HEK293T (cell line): Measurements from ENCODE around the gene HMCN2.
"Not testable (repeated sequence)": the region's sequence is repeated elsewhere in the genome, so short reads cannot be mapped to it uniquely, and the experiment has no call there.

Experiments used
- CTCF ChIA-PET: fragments of 350-600 bp; formaldehyde crosslinking; extraction: SDS; loops from one replicate; lab custom pipeline; 2021; ENCODE audit warnings: antibody characterized with exemption, inconsistent platforms; lab: Yijun Ruan, JAX
- POLR2A ChIA-PET: fragments of 350-600 bp; formaldehyde crosslinking; extraction: SDS; loops from one replicate; lab custom pipeline; 2020; ENCODE audit warnings: antibody characterized with exemption, inconsistent platforms; lab: Yijun Ruan, JAX
- DNase-seq: peaks from one replicate; pipeline ENCODE4 v3.0.0; 2012; ENCODE audit warnings: mixed read lengths; ENCODE audit errors: extremely low spot score
- ARNT ChIP-seq: fragments of 450-650 bp; IDR thresholded peaks from 2 replicates; pipeline ENCODE4 v1.6.1; 2017; ENCODE audit warnings: mild to moderate bottlenecking
- BHLHE40 ChIP-seq: fragments of 450-650 bp; IDR thresholded peaks from 2 replicates; pipeline ENCODE4 v1.6.1; 2016; ENCODE audit warnings: mild to moderate bottlenecking, moderate library complexity, borderline replicate concordance
- CTBP1 ChIP-seq: fragments of 450-650 bp; IDR thresholded peaks from 2 replicates; pipeline ENCODE4 v1.6.1; 2016; ENCODE audit warnings: borderline replicate concordance
- ELF4 ChIP-seq: fragments of 450-650 bp; IDR thresholded peaks from 2 replicates; pipeline ENCODE4 v1.6.1; 2017; ENCODE audit warnings: antibody characterized with exemption
- FOXA1 ChIP-seq: fragments of 450-650 bp; IDR thresholded peaks from 2 replicates; pipeline ENCODE4 v1.6.1; 2016; ENCODE audit warnings: mild to moderate bottlenecking
- FOXK2 ChIP-seq: fragments of 450-650 bp; IDR thresholded peaks from 2 replicates; pipeline ENCODE4 v1.6.1; 2016; ENCODE audit warnings: mild to moderate bottlenecking
- FOXM1 ChIP-seq: fragments of 450-650 bp; IDR thresholded peaks from 2 replicates; pipeline ENCODE4 v1.6.1; 2017; ENCODE audit warnings: mild to moderate bottlenecking, borderline replicate concordance
- HDGF ChIP-seq: fragments of 450-650 bp; IDR thresholded peaks from 2 replicates; pipeline ENCODE4 v1.6.1; 2017; ENCODE audit warnings: antibody characterized with exemption, borderline replicate concordance
- L3MBTL2 ChIP-seq: fragments of 450-650 bp; conservative IDR thresholded peaks from 2 replicates; pipeline ENCODE4 v1.6.1; 2016; ENCODE audit warnings: mild to moderate bottlenecking
- LEF1 ChIP-seq: fragments of 450-650 bp; IDR thresholded peaks from 2 replicates; pipeline ENCODE4 v1.6.1; 2017; ENCODE audit warnings: mild to moderate bottlenecking, borderline replicate concordance
- NFRKB ChIP-seq: fragments of 450-650 bp; IDR thresholded peaks from 2 replicates; pipeline ENCODE4 v1.6.1; 2016; ENCODE audit warnings: mild to moderate bottlenecking, moderate library complexity
- SP1 ChIP-seq: fragments of 450-650 bp; IDR thresholded peaks from 2 replicates; pipeline ENCODE4 v1.6.1; 2017
- SUZ12 ChIP-seq: fragments of 450-650 bp; IDR thresholded peaks from 2 replicates; pipeline ENCODE4 v1.6.1; 2016; ENCODE audit warnings: mild to moderate bottlenecking
- TARDBP ChIP-seq: fragments of 450-650 bp; IDR thresholded peaks from 2 replicates; pipeline ENCODE4 v1.6.1; 2016
- ZNF384 ChIP-seq: fragments of 450-650 bp; IDR thresholded peaks from 2 replicates; pipeline ENCODE4 v1.6.1; 2016
- TF ChIP-seq, protein P1 (sequence below): fragments of 450-650 bp; IDR thresholded peaks from 2 replicates; pipeline ENCODE4 v1.6.1; 2016

The HMCN2 gene

DNA sequence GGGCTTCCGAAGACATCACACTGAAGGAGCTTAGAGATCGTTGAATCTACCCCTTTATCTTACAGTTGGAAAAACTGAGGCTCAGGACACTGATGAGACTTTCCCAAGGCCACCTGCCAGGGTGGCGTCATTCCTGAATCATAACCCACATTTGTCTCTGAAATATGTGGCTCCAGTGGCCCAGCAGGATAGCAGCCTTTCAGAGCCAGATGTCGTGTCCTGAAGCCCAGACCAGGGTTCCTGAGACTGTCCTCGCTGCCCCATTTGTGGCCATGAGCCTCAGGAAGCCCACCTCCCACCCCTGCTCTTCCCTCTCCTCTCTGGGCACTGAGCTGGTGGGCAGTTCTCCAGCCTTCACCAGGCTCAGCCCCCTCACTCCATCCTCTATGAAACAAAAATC is 2.4 kb downstream of the HMCN2 start:
- ChIA-PET CTCF (no interaction called here), POLR2A (no interaction called here)
- DNase-seq: no peak
- TF ChIP-seq SP1 (no peak), TARDBP (no peak), LEF1 (no peak), ARNT (no peak), BHLHE40 (no peak), CTBP1 (no peak)
- TF ChIP-seq, protein P1, sequence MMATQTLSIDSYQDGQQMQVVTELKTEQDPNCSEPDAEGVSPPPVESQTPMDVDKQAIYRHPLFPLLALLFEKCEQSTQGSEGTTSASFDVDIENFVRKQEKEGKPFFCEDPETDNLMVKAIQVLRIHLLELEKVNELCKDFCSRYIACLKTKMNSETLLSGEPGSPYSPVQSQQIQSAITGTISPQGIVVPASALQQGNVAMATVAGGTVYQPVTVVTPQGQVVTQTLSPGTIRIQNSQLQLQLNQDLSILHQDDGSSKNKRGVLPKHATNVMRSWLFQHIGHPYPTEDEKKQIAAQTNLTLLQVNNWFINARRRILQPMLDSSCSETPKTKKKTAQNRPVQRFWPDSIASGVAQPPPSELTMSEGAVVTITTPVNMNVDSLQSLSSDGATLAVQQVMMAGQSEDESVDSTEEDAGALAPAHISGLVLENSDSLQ: no peak

GRCh38 chr9:130268521-130269211 is 3.1 kb downstream of the HMCN2 start:
- ChIA-PET POLR2A (no interaction called here), CTCF (no interaction called here)
- TF ChIP-seq LEF1 (no peak), SP1 (no peak), ARNT (no peak)
- no peak for DNase-seq

DNA sequence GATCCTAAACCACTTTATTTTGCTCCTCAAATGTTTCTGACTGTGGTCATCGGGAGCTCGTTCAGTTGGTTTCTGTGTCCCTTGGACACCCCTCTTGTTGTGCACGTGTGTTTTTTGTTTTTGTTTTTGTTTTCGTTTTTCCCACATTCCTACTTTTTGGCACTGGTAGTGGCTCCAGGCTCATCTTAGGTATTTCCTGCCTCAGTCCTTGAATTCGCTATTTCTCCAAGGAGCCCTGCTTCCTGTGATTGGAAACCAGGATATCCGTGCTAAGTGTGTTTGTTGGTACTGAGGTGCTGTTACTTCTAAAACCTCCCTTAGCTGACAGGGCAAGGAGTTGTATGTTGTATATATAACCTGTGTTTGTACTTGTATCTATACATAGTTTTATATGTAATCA is 5.9 kb downstream of the HMCN2 start:
- TF ChIP-seq SUZ12: no peak
- TF ChIP-seq FOXA1: no peak
- no peak for TF ChIP-seq ELF4
- TF ChIP-seq LEF1: no peak
- TF ChIP-seq BHLHE40: no peak
- no peak for TF ChIP-seq NFRKB
- TF ChIP-seq L3MBTL2: no peak
- no peak for TF ChIP-seq FOXK2
- no peak for TF ChIP-seq HDGF
- TF ChIP-seq, protein P1: no peak
- no peak for TF ChIP-seq ZNF384
- no peak for TF ChIP-seq ARNT
- TF ChIP-seq CTBP1: no peak
- no peak for TF ChIP-seq FOXM1
- TF ChIP-seq TARDBP: no peak
- TF ChIP-seq SP1: no peak
- POLR2A ChIA-PET: no interaction called here
- DNase-seq: no peak
- CTCF ChIA-PET: no interaction called here

- CTCF ChIA-PET: interaction anchor here (1.0 kb wide), 1 partner anchor 32 kb away, joined by 3 read pairs; no protein-coding TSS in a partner anchor
- TF ChIP-seq FOXK2 (no peak), ARNT (no peak), ZNF384 (no peak), SUZ12 (no peak), FOXA1 (no peak), CTBP1 (no peak), ELF4 (no peak), HDGF (no peak), TARDBP (no peak), L3MBTL2 (no peak), NFRKB (no peak)
- DNase-seq: no peak
- POLR2A ChIA-PET: no interaction called here
Measured at GRCh38 chr9:130275156-130275555, 9.6 kb downstream of the HMCN2 start.

DNA sequence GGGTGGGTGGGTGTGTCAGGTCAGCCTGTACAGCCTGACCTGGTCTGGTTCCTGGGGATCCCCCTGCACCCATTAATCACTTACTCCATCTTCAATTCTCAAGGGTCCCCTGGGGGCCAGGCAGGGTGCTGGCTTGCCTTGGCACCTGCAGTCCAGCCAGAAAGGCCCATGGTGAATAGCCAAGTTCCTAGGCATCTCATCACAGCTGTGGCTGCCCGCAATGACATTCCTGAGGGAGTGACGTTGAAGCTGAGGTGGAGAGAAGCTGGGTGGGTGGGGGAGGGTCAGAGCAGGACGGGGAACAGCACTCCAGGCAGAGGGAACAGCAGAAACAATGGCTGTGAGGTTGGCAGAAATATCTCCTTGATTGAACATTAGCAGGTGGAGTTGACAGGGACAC is 10.6 kb downstream of the HMCN2 start:
- CTCF ChIA-PET: interaction anchor here (0.6 kb wide), 1 partner anchor 20 kb away, joined by 3 read pairs; no protein-coding TSS in a partner anchor
- POLR2A ChIA-PET: no interaction called here
- DNase-seq: no peak
- TF ChIP-seq, protein P1: no peak
- no peak for TF ChIP-seq FOXM1
- no peak for TF ChIP-seq HDGF
- TF ChIP-seq SUZ12: no peak
- no peak for TF ChIP-seq TARDBP
- TF ChIP-seq NFRKB: no peak
- TF ChIP-seq CTBP1: no peak
- no peak for TF ChIP-seq ELF4
- TF ChIP-seq LEF1: no peak
- TF ChIP-seq BHLHE40: no peak

DNA sequence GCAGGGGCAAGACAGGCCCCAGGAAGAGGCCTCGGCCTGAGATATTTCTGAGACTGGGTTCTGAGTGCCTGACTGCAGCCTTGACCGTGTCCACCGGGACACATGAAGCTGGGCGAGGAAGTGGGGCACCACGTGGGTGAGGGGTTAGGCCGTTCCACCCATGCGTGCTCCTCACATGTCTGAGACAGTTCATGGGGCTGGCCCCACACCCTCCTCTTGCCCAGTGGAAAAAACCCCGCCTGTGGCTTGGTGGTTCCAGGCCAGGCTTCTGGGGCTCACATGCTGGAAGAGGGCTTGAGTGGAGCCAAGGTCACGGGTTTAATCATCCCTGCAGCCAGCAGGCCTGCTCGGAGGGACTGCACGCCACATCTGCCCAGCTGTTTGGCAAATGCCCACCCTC is 11.4 kb downstream of the HMCN2 start:
- POLR2A ChIA-PET: no interaction called here
- TF ChIP-seq CTBP1: no peak
- TF ChIP-seq ARNT: no peak
- CTCF ChIA-PET: no interaction called here
- DNase-seq: no peak

- DNase-seq, CTCF ChIA-PET, POLR2A ChIA-PET: not testable (repeated sequence)
Measured at GRCh38 chr9:130277525-130277924, 12.0 kb downstream of the HMCN2 start.
